Muscle layer of colon (tissue), 2 donors: Measurements from ENCODE around the gene GLIS1.
A peak's percentile ranks its signal among the peaks of the same experiment; 100 is the strongest.
"Not testable (repeated sequence)": the region's sequence is repeated elsewhere in the genome, so short reads cannot be mapped to it uniquely, and the experiment has no call there.

Experiments used
- H3K27ac ChIP-seq: one replicate; pipeline ENCODE4 v1.7.0; 2013; ENCODE audit warnings: low read depth, mild to moderate bottlenecking, low read length, moderate library complexity
- H3K27me3 ChIP-seq, 2 donors: one replicate each; pipeline ENCODE4 v1.7.0; 2013; ENCODE audit warnings: low read length in 2 of 2, mild to moderate bottlenecking in 2 of 2; ENCODE audit not compliant: insufficient read depth in 2 of 2, control insufficient read depth in 1 of 2
- H3K36me3 ChIP-seq: one replicate; pipeline ENCODE4 v1.7.0; 2013; ENCODE audit warnings: mild to moderate bottlenecking, low read length; ENCODE audit not compliant: insufficient read depth
- H3K4me1 ChIP-seq: one replicate; pipeline ENCODE4 v1.7.0; 2013; ENCODE audit warnings: mild to moderate bottlenecking, low read length; ENCODE audit not compliant: insufficient read depth
- H3K4me3 ChIP-seq, 2 donors: one replicate each; pipeline ENCODE4 v1.7.0; 2013; ENCODE audit warnings: low read length in 2 of 2, low read depth in 1 of 2, mild to moderate bottlenecking in 1 of 2, moderate library complexity in 1 of 2
- H3K9ac ChIP-seq: one replicate; pipeline ENCODE4 v1.7.0; 2013; ENCODE audit warnings: low read length
- H3K9me3 ChIP-seq: one replicate; pipeline ENCODE4 v1.7.0; 2013; ENCODE audit warnings: mild to moderate bottlenecking, low read length
- donor health status: abdominal sarcoma.
- donor health status: Adenocarcinoma of cecum.

GLIS1 gene

DNA sequence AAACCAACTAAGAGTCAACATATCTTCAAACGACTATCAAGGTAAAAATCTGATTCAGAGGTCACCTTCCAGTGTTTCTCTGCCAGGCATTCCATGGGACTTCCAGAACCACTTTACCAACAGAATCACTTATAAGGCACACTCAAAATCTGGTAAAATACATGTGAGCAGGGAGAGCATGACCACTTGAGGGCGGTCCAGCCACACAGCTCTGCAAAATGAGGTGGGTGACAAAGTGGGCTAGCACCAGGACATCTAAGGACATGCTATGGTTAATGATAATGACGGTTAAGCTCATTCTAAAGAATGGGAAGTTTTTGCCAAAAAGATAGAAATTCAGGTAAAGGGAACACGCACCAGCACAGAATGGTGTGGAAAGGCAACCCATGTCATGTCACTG lies 24.5 kb upstream of the GLIS1 start:
- no peaks in the 10 kb centered on the region for H3K36me3 ChIP-seq
- no peaks in the 10 kb centered on the region for H3K4me1 ChIP-seq
- no peaks in the 10 kb centered on the region for H3K27me3 ChIP-seq
- H3K9ac ChIP-seq, result no peak overlapping the region
- no peak overlapping the region for H3K27ac ChIP-seq
- no peak overlapping the region for H3K4me3 ChIP-seq
- no peaks in the 10 kb centered on the region for H3K9me3 ChIP-seq

DNA sequence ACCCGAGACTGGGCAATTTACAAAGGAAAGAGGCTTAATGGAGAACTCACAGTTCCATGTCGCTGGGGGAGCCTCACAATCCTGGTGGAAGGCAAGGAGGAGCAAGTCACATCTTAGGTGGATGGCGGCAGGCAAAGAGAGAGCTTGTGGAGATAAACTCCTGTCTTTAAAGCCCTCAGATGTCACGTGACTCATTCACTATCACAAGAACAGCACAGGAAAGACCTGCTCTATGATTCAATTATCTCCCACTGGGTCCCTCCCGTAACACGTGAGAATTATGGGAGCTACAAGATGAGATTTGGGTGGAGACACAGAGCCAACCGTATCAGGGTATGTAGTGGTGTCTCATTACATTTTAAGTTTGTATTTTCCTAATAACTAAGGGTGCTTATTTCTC lies 21.5 kb upstream of the GLIS1 start:
- not testable (repeated sequence) for H3K27ac ChIP-seq, H3K4me3 ChIP-seq, H3K36me3 ChIP-seq, H3K9ac ChIP-seq, H3K9me3 ChIP-seq, H3K27me3 ChIP-seq, H3K4me1 ChIP-seq

DNA sequence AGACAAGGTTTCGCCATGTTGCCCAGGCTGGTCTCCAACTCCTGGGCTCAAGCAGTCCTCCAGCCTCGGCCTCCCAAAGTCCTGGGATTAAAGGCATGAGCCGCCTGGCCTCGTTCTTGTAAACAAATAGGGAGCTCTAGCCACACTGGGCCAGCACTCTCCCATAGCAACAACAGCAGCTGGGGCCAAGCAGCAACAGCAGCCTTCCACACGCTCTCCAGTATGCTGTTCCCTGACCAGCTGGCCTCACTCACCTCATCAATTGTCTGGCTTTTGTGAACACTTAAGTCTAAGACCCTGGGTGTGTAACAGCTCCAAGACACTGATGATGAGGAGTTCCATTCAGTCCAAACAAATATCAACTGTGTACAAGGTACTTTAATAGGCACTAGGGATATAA lies 16.9 kb upstream of the GLIS1 start:
- no peak overlapping the region for H3K27ac ChIP-seq
- no peak overlapping the region for H3K4me3 ChIP-seq
- H3K9me3 ChIP-seq, result no peaks in the 10 kb centered on the region
- H3K27me3 ChIP-seq, result no peaks in the 10 kb centered on the region
- H3K36me3 ChIP-seq, result no peaks in the 10 kb centered on the region
- H3K4me1 ChIP-seq, result no peaks in the 10 kb centered on the region
- no peak overlapping the region for H3K9ac ChIP-seq

DNA sequence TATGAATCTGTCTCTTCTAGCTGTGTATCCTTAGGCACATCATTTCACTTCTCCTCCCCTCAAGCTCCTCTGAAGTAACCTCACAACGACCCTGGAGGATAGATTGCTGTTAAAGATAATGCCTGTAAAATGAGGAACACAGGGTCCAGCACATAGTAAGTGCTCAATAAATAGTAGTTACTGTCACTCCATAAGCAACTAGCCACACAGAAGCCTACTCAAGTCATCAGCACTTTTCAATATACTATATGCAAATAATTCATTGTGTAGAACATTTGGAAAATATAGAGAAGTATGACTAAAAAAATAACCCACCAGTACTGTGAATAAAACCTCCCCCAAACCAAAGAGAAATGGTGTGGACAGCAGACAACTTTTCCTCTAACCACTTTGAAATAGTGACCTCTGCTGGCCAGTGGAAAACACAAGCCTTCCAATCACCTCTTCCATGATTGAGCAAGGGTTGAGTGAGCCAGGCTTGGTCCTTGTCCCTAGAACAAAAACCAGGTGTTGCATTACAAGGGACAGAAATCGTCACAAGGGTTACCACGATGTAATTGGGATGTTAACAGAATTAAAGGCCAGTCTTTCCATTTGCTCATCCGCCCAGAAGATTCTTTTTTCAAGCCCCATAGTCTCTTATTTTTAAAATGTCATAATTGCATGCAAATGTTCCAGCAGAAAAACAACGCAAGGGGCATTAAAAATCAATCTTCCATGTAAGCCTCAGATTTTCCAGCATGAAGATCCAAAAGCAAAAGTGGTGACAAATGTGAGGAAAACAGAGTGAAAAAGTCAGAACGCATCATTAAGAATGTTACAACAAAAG lies 15.7 kb upstream of the GLIS1 start:
- Histone ChIP-seq H3K4me1 (no peaks in the 10 kb centered on the region), H3K9me3 (no peaks in the 10 kb centered on the region), H3K4me3 (no peak overlapping the region), H3K9ac (no peak overlapping the region), H3K27me3 (no peaks in the 10 kb centered on the region), H3K36me3 (no peaks in the 10 kb centered on the region), H3K27ac (no peak overlapping the region)

DNA sequence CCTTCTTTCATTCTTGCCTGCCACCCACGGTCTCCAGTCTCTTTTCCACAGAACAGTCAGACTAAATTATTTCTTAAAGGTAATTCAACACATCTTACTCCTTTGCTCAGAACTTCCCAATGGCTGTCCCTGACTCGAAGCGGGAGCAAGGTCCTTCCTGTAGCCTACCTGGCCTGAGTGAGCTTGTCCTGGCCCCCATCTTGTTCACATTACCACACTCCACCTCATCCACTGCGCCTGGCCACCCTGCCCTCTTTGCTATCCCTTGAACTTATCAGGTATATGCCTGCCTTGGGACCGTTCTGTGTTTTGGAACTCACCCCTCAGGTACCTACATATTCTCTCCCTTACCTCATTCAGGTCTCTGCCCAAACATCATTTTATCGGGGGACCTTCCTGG lies 13.3 kb upstream of the GLIS1 start:
- Histone ChIP-seq H3K27ac (no peak overlapping the region), H3K9me3 (no peaks in the 10 kb centered on the region), H3K4me1 (no peaks in the 10 kb centered on the region), H3K27me3 (no peaks in the 10 kb centered on the region), H3K4me3 (no peak overlapping the region), H3K36me3 (no peaks in the 10 kb centered on the region), H3K9ac (no peak overlapping the region)

DNA sequence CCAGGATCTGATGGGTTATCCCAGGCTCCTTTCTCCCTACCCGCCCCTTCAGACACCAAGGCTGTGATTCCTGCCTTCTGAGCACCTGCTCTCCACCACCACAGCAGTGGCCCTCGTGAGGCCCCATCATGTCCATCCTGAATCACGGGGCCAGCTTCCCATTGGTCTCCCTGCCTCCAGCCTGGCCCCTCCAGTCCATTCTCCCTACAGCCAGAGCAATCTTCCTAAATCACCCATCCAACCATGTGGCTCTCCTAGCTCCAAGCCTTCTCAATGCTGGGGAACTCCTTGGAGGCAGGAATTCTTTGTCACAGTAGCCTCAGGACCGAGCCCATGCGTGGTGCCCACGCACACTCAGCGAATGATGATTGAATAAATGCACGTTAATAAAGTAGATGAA lies 8.9 kb upstream of the GLIS1 start:
- no peak overlapping the region for H3K9ac ChIP-seq
- H3K9me3 ChIP-seq, result no peaks in the 10 kb centered on the region
- H3K27me3 ChIP-seq, result peaks cover 0 to 5% of the 10 kb centered on the region in 2 donors
- no peak overlapping the region for H3K27ac ChIP-seq
- no peaks in the 10 kb centered on the region for H3K4me1 ChIP-seq
- no peaks in the 10 kb centered on the region for H3K36me3 ChIP-seq
- no peak overlapping the region for H3K4me3 ChIP-seq

DNA sequence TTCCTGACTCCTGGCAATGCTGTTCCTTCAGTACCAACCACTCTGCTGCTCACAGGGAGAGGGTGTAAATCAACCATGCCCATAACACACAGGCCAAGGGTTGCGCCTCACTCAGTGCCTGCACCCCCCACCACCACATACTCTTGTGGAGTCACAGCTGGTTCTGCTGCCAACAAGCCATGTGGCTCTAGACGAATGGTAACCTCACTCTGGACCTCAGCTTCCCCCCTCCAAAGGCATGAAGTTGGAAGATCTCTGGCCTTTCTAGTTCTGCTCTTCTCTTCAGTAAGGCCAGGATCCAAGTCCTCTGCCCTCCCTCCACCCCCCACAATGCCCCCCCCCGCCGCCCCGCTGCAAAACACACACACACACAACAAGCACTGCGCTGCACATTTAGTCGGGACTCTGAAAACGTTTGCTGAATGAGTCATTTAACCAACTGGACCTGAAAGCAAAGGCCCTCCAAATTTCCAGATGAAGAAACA lies 1.7 kb upstream of the GLIS1 start:
- no peak overlapping the region for H3K27ac ChIP-seq
- no peaks in the 10 kb centered on the region for H3K9me3 ChIP-seq
- peaks cover 8% of the 10 kb centered on the region for H3K4me1 ChIP-seq
- H3K9ac ChIP-seq, result no peak overlapping the region
- H3K27me3 ChIP-seq, result peaks cover 18 to 59% of the 10 kb centered on the region in 2 donors
- H3K4me3 ChIP-seq, result no peak overlapping the region
- H3K36me3 ChIP-seq, result no peaks in the 10 kb centered on the region

DNA sequence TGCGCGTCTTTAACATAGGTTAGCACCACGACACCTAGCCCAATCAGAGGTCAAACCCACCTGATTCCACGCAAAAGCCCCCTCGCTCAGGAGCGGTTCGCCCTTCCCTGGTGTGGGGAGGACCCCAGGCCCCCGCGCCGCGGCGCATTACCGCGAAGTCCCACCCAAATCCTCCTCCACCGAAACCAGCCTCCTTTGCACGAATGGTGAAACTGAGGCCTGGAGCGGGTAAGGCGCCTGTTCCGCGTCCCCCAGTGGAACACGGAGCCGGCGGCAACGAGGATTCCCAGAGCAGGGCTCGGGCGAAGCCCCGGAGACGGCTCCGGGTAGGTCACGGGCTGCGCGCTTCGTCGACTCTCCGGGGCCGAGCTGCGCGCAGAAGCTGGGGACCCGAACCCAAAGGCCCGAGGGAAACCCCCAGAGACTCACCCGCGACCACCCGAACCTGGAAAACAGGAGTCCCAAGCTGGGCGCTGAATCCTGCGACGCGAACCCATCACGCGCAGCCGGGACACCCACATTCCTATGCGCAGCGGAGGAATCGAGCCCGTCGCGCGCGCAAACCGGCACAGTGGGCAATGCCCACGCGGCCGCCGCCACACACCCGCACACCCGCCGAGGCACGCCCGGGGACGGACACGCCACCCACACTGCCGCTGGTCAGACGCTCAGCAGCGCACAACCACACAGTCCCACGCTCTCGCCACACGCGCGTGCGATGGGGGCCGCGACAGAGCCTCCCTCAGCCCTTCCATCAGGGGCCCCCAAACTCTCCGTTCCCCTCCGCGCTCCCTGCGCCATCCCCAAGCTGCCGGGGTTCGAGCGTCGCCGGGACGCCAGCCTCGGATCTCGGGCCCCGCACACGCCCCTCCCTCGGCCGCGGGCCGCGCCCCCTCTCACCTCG lies 507 bp downstream of the GLIS1 start:
- H3K9me3 ChIP-seq, result no peaks in the 10 kb centered on the region
- no peak overlapping the region for H3K27ac ChIP-seq
- no peak overlapping the region for H3K9ac ChIP-seq
- H3K4me3 ChIP-seq, result peak overlapping the region; percentile 47 to 59
- no peaks in the 10 kb centered on the region for H3K36me3 ChIP-seq
- peaks cover 18 to 59% of the 10 kb centered on the region in 2 donors for H3K27me3 ChIP-seq
- peaks cover 8% of the 10 kb centered on the region for H3K4me1 ChIP-seq

DNA sequence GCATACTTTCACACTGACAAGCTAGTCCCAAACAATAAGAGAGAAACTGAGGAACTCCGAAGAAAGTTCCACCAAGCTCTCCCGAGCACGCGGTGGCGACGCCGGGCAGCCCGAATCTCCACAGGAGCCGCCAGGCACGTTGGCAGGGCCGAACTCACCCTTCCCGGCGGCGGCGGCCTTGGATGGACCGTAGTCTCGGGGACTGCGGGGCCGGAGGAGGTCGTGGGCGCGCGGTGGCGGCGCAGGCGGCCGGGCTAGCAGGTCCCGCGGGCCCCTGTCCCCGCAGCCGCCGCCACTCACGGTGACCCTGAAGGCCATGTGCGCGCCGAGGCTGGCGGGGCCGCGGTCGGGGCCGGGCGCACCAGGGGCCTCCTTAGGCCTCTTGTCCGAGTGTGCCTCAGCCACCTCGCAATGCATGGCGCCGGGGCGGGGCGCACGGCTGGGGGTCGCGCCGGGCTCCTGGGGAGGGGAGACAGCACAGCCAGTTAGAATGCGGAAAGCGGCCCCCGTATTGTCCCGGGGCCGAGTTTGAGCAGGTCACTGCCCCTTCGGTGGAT lies 1.2 kb downstream of the GLIS1 start:
- no peaks in the 10 kb centered on the region for H3K9me3 ChIP-seq
- peaks cover 18 to 53% of the 10 kb centered on the region in 2 donors for H3K27me3 ChIP-seq
- H3K4me3 ChIP-seq, result peak overlapping the region in 1 of 2 donors; percentile 47
- H3K27ac ChIP-seq, result no peak overlapping the region
- no peak overlapping the region for H3K9ac ChIP-seq
- peaks cover 8% of the 10 kb centered on the region for H3K4me1 ChIP-seq
- H3K36me3 ChIP-seq, result no peaks in the 10 kb centered on the region

DNA sequence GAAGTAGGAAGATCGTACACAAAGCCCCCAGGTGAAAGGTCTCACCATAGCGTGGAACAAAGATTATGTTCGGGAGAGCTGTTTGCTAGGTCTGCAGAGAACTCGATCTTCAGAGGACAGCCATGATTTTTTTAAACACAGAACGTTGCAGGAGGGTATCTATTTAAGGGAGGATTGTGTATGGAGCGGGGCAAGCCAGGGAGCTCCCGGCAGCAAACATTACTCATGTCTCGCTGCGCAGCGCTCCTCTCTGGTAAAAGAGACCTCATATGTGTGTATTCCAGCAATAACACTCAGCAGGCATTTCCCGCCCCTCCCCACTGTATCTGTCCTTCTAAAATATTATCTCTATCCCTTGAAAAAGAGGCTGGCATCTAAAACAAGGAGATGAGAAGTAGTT lies 2.7 kb downstream of the GLIS1 start:
- Histone ChIP-seq H3K27ac (no peak overlapping the region), H3K27me3 (peaks cover 10 to 41% of the 10 kb centered on the region in 2 donors), H3K36me3 (no peaks in the 10 kb centered on the region), H3K4me1 (peaks cover 8% of the 10 kb centered on the region), H3K4me3 (no peak overlapping the region), H3K9me3 (no peaks in the 10 kb centered on the region), H3K9ac (no peak overlapping the region)

DNA sequence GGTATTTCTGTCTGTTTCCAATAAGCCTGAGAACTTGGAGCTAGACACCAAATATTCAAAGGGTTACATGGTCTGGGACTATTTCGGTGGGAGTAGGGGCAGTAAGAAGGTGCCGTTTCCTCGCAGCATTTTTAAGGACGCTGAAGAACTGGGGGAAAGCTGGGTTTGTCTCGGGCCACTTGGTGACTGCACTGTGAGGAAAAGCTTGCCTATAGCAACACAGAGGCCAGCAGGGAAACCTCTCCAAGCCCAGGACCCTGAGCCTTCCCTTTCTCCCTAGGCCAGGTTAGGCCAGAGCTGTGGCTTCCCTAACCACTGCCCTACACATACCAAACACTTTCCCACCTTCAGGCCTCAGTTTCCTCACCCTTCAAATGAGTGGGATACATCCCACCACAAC lies 3.3 kb downstream of the GLIS1 start:
- Histone ChIP-seq H3K9me3 (no peaks in the 10 kb centered on the region), H3K27me3 (peaks cover 9 to 37% of the 10 kb centered on the region in 2 donors), H3K4me3 (no peak overlapping the region), H3K27ac (no peak overlapping the region), H3K36me3 (no peaks in the 10 kb centered on the region), H3K4me1 (peaks cover 8% of the 10 kb centered on the region), H3K9ac (no peak overlapping the region)
